DOHH2 (cell line): Measurements from ENCODE around the gene KL.

Experiments used
- EZH2phosphoT487 ChIP-seq: fragments of 200-600 bp; sonication (generic); IDR thresholded peaks from 2 replicates; pipeline ENCODE4 v1.6.1; 2017; ENCODE audit warnings: borderline replicate concordance, mild to moderate bottlenecking, antibody characterized with exemption, low read length, moderate library complexity, mixed read lengths
- TF ChIP-seq, protein P1 (sequence below): fragments of 200-600 bp; sonication (generic); IDR thresholded peaks from one replicate; pipeline ENCODE4 v1.5.1; 2014; ENCODE audit warnings: antibody characterized with exemption, mild to moderate bottlenecking, low read depth, low read length; ENCODE audit not compliant: poor library complexity, severe bottlenecking

DNA sequence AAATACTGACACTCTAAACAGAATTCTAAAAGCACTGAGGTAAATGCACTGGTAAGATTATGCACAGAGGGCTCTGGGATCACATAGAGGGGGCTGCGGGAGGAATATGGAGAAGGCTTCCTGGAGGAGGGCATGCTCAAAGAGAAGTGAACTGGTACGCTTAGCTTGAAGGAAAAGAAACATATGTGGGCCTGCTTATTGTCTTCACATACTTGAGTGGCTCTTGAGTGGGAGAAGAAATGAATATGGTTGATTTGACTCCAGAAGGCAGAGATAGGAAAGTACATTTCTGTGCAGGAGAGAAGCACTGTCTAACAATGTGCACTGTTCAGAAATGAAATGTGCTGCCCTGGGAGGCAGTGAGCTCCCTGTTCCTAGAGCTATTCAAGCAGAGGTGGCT lies 91.1 kb downstream of the KL start:
- TF ChIP-seq, protein P1, sequence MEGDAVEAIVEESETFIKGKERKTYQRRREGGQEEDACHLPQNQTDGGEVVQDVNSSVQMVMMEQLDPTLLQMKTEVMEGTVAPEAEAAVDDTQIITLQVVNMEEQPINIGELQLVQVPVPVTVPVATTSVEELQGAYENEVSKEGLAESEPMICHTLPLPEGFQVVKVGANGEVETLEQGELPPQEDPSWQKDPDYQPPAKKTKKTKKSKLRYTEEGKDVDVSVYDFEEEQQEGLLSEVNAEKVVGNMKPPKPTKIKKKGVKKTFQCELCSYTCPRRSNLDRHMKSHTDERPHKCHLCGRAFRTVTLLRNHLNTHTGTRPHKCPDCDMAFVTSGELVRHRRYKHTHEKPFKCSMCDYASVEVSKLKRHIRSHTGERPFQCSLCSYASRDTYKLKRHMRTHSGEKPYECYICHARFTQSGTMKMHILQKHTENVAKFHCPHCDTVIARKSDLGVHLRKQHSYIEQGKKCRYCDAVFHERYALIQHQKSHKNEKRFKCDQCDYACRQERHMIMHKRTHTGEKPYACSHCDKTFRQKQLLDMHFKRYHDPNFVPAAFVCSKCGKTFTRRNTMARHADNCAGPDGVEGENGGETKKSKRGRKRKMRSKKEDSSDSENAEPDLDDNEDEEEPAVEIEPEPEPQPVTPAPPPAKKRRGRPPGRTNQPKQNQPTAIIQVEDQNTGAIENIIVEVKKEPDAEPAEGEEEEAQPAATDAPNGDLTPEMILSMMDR, result no peak
- no peak for TF ChIP-seq EZH2phosphoT487
